ENCODE data around the gene SLC22A17.
"Not testable (repeated sequence)": the region's sequence is repeated elsewhere in the genome, so short reads cannot be mapped to it uniquely, and the experiment has no call there.

Gene SLC22A17

DNA sequence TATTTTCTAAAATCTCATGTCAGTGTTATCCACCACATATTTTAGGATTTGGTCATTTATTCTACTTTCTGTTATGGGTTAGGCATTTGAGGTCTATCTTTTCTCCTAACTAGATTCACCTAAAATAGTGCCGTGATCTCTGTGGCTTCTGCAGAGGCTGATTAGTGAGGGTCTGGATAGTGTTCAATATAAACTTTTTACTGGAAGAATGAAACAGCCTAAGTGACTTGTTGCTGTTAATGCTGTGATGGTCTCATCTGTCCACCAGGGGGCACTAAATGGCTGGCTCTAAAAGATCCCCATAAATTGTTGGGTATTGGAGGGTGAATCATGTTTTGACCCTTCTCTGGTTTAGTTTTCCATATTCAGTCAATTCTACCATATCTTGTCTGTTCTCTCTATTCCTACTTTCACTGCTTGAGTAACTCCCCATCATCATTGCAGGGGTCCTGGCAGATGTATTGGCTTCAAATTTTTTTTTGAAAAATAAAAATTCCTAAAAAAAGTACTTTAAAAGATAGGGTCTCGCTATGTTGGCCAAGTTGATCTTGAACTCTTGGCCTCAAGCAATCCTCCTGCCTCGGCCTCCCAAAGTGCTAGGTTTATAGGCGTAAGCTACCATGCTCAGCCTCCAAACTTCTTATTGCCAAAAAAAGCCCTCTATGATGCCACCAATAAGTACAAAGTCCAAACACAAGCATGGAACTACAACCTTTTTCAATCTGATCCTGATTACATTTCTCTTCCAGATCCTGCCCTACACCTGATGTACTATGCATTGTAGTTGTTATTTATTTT, 24.5 kb downstream of the SLC22A17 start:
- peak; percentile 70 for DNase-seq

DNA sequence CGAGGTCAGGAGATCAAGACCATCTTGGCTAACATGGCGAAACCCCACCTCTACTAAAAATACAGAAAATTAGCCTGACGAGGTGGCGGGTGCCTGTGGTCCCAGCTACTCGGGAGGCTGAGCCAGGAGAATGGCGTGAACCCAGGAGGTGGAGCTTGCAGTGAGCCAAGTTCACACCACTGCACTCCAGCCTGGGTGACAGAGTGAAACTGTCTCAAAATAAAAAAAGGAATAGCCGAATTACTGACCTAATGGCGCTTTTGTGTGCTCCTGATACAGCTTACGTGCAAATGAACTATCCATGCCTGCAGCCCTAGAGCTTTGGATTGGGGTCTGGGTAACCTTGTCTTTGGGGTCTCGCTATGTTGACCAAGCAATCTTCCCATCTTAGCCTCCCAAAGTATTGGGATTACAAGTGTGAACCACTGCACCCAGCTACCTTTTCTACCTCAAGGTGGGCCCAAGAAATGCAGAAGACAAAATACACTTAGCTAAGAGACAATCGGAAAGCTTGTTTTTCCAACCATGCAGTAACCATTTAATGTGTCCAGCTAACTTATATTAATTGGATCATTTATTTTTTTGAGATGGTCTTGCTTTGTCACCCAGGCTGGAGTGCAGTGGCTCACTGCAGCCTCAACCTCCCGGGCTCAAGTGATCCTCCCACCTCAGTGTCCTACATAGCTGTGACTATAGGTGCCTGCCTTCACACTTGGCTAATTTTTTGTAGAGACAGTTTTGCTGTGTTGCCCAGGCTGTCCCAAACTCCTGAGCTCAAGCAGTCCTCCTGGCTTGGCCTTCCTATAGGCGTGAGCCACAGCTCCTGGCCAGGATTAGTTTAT, 26.0 kb downstream of the SLC22A17 start:
- DNase-seq: no peak

DNA sequence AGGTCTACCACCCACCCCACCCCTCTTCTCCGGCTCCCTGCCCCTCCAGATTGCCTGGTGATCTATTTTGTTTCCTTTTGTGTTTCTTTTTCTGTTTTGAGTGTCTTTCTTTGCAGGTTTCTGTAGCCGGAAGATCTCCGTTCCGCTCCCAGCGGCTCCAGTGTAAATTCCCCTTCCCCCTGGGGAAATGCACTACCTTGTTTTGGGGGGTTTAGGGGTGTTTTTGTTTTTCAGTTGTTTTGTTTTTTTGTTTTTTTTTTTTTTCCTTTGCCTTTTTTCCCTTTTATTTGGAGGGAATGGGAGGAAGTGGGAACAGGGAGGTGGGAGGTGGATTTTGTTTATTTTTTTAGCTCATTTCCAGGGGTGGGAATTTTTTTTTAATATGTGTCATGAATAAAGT, 26.9 kb downstream of the SLC22A17 start:
- not testable (repeated sequence) for DNase-seq

DNA sequence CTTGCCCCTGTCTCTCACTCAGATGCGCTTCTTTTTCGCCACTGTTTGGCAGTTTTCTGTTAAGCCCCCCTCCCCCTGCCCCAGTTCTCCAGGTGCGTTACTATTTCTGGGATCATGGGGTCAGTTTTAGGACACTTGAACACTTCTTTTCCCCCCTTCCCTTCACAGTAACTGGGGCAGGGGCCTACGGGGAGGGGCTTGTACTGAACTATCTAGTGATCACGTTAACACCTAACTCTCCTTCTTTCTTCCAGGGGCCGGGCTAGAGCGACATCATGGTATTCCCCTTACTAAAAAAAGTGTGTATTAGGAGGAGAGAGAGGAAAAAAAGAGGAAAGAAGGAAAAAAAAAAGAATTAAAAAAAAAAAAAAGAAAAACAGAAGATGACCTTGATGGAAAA, 27.7 kb downstream of the SLC22A17 start:
- no peak for DNase-seq

DNA sequence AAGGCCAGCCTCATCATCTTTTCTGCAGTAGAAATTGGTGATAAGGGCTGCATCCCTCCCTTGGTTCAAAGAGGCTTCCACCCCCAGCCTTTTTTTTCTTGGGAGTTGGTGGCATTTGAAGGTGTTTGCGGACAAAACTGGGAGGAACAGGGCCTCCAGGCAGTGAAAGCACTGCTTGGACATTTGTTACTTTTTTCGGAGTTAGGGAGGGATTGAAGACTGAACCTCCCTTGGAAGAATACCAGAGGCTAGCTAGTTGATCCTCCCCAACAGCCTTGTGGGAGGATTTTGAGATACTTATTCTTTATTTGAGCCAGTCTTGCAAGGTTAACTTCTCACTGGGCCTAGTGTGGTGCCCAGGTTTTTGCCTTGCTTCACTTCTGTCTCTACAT, 28.2 kb downstream of the SLC22A17 start:
- DNase-seq: no peak

DNA sequence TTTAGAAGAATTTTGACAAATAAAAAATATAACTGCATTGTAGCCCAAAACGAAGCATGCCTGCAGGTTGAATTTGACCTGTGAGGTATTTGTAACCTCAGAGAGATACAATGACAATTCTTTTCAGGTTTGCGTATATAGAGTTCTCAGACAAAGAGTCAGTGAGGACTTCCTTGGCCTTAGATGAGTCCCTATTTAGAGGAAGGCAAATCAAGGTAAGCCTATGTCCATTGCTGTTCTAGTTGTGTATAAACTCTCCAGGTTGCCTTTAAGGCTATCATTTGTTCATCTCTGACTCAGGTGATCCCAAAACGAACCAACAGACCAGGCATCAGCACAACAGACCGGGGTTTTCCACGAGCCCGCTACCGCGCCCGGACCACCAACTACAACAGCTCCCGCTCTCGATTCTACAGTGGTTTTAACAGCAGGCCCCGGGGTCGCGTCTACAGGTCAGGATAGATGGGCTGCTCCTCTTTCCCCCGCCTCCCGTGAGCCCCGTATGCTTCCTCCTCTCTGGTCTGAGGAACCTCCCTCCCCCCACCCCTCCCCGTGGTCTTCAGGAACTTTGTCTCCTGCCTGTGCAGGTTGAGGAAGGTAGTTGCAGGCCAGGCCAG, 28.7 kb downstream of the SLC22A17 start:
- no peak for DNase-seq

DNA sequence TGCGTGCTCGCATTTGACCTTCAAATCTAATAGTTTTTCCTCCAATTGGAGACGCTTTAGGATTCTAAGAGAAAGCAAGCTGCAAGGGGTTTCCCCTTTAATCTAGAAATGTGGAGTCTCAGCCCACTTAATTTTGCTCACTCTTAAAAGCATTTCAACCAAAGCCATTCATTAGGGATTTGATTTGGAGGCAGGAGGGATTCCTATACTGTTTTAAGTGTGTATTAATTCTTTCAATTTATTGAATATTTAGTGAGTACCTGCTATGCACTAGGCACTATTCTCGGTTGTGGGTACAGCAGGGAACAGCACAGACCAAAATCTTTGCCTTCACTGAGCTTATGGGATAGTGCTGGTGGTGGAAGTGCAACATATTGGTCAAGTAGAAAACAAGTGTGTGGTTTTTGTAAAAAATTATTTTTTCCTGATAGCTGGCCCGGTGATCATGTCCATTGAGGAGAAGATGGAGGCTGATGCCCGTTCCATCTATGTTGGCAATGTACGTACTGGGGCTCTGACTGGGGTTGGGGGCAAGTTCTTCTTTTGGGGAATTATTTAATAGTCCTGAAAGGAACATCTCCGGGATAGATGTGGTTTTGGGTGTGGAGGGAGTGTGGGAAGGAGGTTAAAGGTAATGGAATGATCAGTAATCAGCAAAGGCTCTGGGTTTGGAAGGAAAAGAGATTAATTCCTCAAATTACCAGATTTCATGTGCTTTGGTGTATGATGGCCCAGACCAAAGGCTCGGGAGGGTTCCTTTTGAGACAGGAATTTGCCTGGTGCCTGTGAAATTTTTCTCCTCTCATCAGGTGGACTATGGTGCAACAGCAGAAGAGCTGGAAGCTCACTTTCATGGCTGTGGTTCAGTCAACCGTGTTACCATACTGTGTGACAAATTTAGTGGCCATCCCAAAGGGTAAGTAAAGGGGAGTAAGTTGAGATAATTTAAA, 29.8 kb downstream of the SLC22A17 start:
- no peak for DNase-seq

DNA sequence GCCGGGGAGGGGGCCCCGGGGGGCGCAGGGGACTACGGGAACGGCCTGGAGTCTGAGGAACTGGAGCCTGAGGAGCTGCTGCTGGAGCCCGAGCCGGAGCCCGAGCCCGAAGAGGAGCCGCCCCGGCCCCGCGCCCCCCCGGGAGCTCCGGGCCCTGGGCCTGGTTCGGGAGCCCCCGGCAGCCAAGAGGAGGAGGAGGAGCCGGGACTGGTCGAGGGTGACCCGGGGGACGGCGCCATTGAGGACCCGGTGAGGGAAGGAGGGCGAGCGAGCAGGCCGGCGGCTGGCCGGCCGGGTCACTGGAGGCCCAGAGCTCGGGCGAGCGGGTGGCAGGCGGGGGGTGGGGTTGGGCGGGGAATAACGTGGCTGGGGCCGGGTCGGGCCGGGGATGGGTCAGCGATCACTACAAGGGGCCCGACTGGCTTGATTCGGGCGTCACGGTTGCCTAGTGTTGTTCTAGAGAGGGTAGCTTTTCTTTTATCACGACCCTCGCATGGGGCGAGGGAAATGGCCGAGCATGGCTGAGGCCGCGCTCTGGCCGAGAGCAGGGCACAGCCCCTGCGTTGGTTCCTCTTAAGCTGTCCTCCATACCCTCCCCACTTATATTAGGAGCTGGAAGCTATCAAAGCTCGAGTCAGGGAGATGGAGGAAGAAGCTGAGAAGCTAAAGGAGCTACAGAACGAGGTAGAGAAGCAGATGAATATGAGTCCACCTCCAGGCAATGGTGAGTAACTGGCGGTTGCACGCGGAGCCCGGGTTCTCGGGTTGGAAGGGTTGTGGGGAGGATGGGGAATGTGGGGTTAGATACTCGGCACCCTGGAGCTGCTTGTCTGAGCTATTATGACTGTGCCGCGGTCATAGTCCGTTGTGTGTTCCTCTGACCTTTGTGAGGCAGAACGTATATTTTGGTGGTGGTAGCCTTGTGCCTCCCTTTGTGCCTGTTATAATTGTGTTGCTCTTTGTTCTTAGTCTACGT, 30.8 kb downstream of the SLC22A17 start:
- DNase-seq: peak; percentile 22

DNA sequence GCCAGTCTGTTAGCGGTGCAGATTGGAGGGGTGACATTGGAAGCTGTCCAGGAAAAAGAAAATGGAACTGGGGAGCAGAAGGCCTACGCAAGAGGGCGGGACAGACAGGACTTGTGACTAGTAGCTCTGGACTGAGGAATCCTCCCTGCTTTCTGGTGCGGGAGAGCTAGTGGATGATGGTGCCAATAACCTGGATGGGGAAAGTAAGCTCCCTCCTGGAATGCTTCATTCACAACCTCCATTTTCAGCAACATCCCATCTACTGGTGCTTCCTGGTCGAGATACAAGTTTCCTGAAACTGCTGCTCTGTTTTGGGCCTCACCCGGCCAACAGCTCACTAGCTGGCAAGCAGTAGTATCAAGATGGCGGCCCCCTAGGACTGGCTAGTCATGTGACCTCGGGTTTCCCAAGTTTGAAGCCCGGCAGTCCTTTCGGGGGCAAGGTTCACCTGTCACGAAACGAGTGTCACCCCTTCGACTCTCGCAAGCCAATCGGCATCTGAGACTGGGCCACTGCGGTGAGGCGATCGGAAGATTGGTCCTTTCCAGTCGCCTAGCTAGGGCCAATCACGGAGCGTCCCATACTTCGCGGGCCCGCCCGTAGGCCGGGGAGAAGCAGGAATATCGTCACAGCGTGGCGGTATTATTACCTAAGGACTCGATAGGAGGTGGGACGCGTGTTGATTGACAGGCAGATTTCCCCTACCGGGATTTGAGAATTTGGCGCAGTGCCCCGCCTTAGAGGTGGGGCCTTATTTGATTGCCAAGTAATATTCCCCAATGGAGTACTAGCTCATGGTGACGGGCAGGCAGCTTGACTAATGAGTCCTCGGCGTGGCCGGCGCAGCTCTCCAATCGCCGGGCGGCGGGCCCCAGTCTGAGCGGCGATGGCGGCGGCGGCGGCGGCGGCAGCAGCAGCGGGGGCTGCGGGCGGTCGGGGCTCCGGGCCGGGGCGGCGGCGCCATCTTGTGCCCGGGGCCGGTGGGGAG, 31.8 kb downstream of the SLC22A17 start, which contains the start of gene PABPN1:
Gene PABPN1 (plus strand): TSS at position 874 of the 988 bp plus-strand sequence. CDS start 13 bp downstream, at position 887.
- peak; percentile 100 for DNase-seq

DNA sequence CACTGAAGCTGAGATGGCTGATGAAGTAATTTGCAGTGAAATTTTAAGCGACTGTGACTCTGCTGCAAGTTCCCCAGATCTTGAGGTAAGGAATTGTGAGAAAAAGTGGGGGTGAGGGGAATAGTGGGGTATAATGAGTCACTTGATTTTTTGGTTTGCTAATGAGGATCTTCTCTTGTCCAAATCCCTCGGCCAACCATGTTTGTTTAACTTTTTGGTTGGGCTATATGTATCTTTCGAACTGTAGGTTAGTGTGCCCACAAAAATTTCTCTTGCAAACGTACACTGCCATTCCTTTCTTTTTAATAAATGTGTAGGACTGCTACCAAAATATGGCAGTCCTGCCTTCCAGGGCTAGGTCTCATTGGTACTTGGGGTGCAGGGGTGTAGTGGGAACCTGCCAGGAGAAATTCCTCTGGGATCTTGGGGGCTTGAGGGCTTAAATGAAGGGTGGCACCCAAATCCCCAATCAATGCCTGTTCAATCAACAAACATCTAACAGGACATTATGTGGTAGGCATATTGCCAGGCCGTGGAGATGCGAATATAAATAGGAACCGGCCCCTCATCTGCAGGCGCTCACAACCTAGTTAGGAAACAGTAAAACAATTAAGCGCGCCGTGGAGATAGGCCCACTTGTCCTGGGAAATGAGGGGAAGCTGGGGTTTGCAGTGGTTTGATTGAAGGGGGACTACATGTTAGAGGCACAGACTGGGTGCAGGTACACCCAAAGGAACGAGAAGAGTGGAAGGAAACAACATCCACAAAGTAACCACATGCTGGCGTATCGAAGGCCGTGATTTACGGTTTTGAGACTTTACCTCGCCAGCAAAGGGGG, 32.7 kb downstream of the SLC22A17 start:
- no peak for DNase-seq

DNA sequence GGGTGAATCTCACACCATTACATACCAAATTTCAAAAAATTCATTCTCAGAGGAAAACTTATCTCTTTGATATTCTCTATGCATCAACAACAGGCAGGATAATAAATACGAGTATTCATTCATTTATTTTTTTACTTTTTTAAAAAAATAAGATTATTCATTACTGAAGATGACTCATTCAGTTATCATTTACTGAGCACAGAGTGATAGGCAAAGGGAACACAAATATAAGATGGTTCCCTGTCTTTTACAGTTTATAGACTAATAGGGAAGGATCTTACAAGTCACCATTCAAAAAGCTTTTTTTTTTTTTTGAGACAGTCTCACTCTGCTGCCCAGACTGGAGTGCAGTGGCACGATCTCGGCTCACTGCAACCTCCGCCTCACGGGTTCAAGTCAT, 36.4 kb downstream of the SLC22A17 start:
- DNase-seq: no peak

DNA sequence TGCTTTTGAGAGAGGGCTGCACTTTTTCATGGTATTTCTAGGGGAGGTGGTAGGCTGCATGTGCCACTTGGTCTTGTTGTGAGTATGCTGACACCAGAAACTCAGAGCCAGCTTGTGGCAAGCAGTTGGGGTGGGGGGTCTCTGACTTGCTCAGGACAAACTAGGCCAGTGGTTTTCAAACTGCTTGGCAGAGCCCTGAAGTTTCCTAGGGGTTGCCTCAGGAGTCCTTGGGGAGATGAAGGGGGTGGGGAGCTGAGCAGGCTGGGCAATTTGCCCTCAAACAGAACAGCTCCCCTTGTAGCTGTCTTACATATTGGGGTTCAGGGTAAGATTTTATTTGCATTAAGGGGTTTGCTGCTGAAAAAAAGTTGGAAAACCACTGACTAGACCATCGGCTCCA, 42.1 kb downstream of the SLC22A17 start:
- no peak for DNase-seq

DNA sequence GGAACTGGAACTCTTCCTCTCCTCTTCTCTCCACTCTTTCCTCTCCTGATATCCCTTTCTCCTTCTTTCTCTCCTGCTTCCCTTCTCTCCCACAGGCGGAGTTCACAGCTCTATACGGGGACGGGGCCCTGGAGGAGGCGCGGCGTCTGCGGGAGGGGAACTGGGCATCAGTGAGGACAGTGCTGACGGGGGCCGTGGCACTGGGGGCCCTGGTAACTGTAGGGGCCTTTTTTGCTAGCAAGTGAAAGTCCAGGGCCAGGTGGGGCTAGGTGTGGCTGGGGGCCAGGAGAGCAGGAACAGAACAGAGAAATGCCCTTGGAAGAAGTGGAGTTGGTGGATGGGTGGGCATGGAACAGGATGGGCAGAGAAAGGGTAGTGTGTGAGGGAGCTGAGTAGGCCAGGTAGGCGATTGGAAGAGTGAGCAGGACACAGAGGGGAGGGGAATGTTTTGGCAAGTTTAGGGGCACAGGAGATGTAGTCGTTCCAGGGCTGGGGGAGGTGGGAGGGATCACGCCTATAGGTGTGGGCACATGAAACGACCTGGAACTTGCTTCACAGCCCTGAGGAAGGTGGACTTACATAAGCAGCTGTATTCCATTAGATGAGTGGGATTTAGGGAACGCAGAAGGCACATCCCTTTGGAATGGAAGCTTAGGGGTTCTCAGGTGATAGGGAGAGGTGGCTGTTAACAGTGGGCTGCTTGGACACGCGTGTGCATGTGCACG, 43.8 kb downstream of the SLC22A17 start:
- DNase-seq: no peak

DNA sequence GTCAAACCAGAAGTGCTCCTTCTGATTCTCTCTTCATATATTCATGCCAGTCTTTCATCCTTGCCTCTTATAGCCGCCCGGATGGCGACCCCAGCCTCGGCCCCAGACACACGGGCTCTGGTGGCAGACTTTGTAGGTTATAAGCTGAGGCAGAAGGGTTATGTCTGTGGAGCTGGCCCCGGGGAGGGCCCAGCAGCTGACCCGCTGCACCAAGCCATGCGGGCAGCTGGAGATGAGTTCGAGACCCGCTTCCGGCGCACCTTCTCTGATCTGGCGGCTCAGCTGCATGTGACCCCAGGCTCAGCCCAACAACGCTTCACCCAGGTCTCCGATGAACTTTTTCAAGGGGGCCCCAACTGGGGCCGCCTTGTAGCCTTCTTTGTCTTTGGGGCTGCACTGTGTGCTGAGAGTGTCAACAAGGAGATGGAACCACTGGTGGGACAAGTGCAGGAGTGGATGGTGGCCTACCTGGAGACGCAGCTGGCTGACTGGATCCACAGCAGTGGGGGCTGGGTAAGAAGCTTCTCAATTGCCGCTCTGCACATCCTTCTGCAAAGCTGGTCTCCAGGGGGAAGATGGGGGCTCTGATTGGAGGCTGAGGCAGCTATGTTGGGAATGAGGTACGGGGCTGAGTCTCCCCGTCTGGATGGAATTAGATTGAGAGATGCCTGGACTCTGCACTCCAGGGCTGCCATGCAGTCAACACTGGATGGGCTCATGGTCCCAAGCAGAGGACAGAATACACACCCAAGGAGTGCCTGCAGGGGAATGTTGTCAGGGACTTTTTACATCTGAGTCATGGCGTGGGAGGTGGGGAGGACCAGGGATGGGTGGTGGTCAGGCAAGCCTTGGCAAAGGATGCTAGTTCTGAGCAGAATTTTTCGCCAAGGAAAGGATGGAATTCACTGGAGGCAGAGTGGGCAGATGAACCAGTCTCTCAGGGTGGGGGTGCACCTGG, 44.7 kb downstream of the SLC22A17 start:
- no peak for DNase-seq

DNA sequence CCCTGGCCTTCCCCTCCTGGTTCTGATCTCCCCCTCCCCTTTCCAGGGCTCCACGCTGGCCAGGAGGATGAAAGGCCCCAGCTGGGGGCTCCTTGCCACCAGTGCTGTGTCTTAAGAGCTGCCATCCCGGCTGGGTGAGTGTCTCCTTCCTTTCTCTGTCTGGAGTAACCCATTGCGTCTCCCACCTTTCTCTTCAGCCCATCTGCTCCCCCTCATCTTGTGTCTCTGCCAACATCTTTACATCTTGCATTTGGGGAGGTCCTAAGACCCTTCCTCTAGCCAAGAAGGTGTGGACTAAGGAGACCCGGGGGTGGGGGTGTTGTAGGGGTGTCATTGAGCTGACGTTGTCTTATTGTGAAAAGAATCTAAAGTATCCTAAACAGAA, 45.5 kb downstream of the SLC22A17 start:
- no peak for DNase-seq

DNA sequence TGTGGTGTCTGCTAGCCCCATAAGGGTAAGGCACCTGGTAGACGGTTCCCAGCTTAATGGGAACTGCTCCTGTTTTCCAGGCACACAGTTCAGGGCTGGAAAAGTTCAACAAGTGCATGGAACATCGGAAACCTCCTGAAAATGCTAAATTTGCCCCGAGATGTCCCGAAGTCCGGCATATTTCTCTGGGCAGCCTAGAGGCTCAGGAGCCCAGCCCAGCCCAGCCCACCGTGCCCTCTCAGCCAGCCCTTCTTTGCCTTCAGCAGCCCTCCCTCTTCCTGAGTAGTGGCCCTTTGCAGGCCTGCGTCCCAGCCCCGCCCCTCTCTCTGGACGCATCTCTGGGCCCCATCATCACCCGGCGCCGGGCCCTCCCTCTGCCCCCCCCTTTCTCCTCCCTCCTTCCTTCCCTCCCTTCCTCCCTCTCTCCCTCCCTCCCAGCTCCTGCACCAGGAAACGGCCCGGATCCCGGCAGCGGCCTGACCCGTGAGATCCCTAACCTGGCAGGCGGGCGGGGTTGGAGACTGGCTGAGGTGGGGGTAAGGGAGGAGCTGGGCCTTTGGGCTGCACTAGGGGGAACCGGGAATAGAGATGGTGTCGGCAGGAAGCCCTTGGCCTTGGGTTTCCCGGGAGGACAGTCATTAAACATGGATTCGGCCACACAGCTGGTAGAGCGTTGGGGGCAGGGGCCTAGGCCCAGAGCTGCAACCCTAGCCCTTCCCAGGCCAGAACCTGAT, 46.1 kb downstream of the SLC22A17 start, which contains the start of gene BCL2L2:
Gene BCL2L2 (plus strand): TSS at position 422 of the 734 bp plus-strand sequence. CDS start 935 bp downstream, outside the sequence.
- peak; percentile 60 for DNase-seq

Measured in MV-4-11 (cell line).